B cell (primary cell): ENCODE measurements around the gene ZFPL1. TPM values are rescaled to one million over a fixed set of nuclear protein-coding genes. Genes with fewer than 3 reads are reported as not detected.

Experiments
- ATAC-seq: fragments of 200-7000 bp; cut with Tn5 transposase; one replicate; pipeline ENCODE4 v1.10.0; 2021; ENCODE audit warnings: low read depth, mild to moderate bottlenecking, moderate number of reproducible peaks, moderate library complexity
- CTCF ChIA-PET: fragments of 350-600 bp; sonication (Branson Sonifier 250); formaldehyde crosslinking; loops from one replicate; lab custom pipeline; 2021; ENCODE audit warnings: antibody characterized with exemption, inconsistent platforms; lab: Charles Lee
- POLR2A ChIA-PET: fragments of 350-600 bp; sonication (Branson Sonifier 250); formaldehyde crosslinking; loops from one replicate; lab custom pipeline; 2021; ENCODE audit warnings: antibody characterized with exemption; lab: Charles Lee
- DNase-seq: peaks from one replicate; pipeline ENCODE4 v3.0.0; 2013
- H2AFZ ChIP-seq: 2 replicates; pipeline ENCODE4 v1.6.1; 2012; ENCODE audit warnings: mild to moderate bottlenecking, low read depth, low read length; ENCODE audit not compliant: insufficient read depth, poor library complexity, severe bottlenecking
- H3K27ac ChIP-seq, 2 donors: 1 replicate in 1 of 2; 2 replicates in 1 of 2; pipeline ENCODE4 v1.5.1; 2012 to 2013; ENCODE audit warnings: low read length in 2 of 2, mild to moderate bottlenecking in 2 of 2, moderate library complexity in 1 of 2
- H3K27me3 ChIP-seq, 4 experiments: fragments of 200-600 bp in 1 of 4; sonication (generic) in 1 of 4; replicated peaks in 1 of 4; 1 replicate in 2 of 4; 2 replicates in 2 of 4; pipeline versions ENCODE4 v1.6.1 to v1.7.0; 2013 to 2016; ENCODE audit warnings: low read length in 3 of 4, mild to moderate bottlenecking in 2 of 4, mixed read lengths in 1 of 4, moderate library complexity in 1 of 4; ENCODE audit not compliant: insufficient read depth in 4 of 4, control insufficient read depth in 3 of 4; ENCODE audit errors: control extremely low read depth in 1 of 4
- H3K36me3 ChIP-seq, 2 experiments: replicated peaks in 1 of 2; 1 replicate in 1 of 2; 2 replicates in 1 of 2; pipeline versions ENCODE4 v1.6.1 to v1.7.1; 2013; ENCODE audit warnings: low read length in 1 of 2; ENCODE audit not compliant: insufficient read depth in 2 of 2, control insufficient read depth in 1 of 2; ENCODE audit errors: control extremely low read depth in 1 of 2, extremely low read depth in 1 of 2
- H3K4me1 ChIP-seq, 2 donors: fragments of 200-600 bp in 1 of 2; sonication (generic) in 1 of 2; 1 replicate in 1 of 2; 2 replicates in 1 of 2; pipeline versions ENCODE4 v1.5.1 to v1.6.1; 2013 to 2017; ENCODE audit warnings: low read length in 2 of 2; ENCODE audit not compliant: control insufficient read depth in 2 of 2, insufficient read depth in 2 of 2
- H3K4me2 ChIP-seq: replicated peaks from 2 replicates; pipeline ENCODE3; 2012; ENCODE audit warnings: mild to moderate bottlenecking, low read depth, low read length; ENCODE audit not compliant: poor library complexity, severe bottlenecking
- H3K4me3 ChIP-seq, 5 experiments: fragments of 200-600 bp in 1 of 5; sonication (generic) in 1 of 5; 1 replicate in 3 of 5; 2 replicates in 2 of 5; pipeline versions ENCODE4 v1.5.1 to v1.7.0; 2011 to 2016; ENCODE audit warnings: low read length in 4 of 5, mild to moderate bottlenecking in 4 of 5, low read depth in 2 of 5, control low read depth in 1 of 5, moderate library complexity in 1 of 5; ENCODE audit not compliant: insufficient read depth in 1 of 5; ENCODE audit errors: control extremely low read depth in 1 of 5, extremely low read depth in 1 of 5
- H3K79me2 ChIP-seq: fragments of 200-600 bp; sonication (generic); one replicate; pipeline ENCODE4 v1.6.0; 2016; ENCODE audit warnings: low read length; ENCODE audit not compliant: control insufficient read depth, insufficient read depth
- H3K9ac ChIP-seq: fragments of 200-600 bp; sonication (generic); 2 replicates; pipeline ENCODE4 v1.6.1; 2017; ENCODE audit warnings: mild to moderate bottlenecking, low read length, moderate library complexity
- H3K9me3 ChIP-seq, 3 donors: one replicate each; pipeline versions ENCODE4 v1.6.1 to v1.7.1; 2013; ENCODE audit warnings: low read length in 2 of 3; ENCODE audit not compliant: control insufficient read depth in 2 of 3, insufficient read depth in 1 of 3; ENCODE audit errors: control extremely low read depth in 1 of 3
- H4K20me1 ChIP-seq: 2 replicates; pipeline ENCODE4 v1.6.0; 2012; ENCODE audit warnings: mild to moderate bottlenecking, low read length; ENCODE audit not compliant: insufficient read depth, control insufficient read depth, poor library complexity, severe bottlenecking
- H3K27ac Mint-ChIP-seq: one replicate; pipeline ENCODE4 v1.8.0; 2021; ENCODE audit warnings: mixed read lengths
- H3K27me3 Mint-ChIP-seq: one replicate; pipeline ENCODE4 v1.8.0; 2021; ENCODE audit warnings: mixed read lengths
- H3K4me1 Mint-ChIP-seq: one replicate; pipeline ENCODE4 v1.8.0; 2021; ENCODE audit warnings: mixed read lengths
- H3K4me3 Mint-ChIP-seq: one replicate; pipeline ENCODE4 v1.8.0; 2021; ENCODE audit warnings: mixed read lengths
- H3K9me3 Mint-ChIP-seq: one replicate; pipeline ENCODE4 v1.8.0; 2022; ENCODE audit warnings: mixed read lengths; ENCODE audit not compliant: insufficient read depth
- CTCF ChIP-seq: fragments of 200-600 bp; IDR thresholded peaks from one replicate; pipeline ENCODE4 v1.8.0; 2022; ENCODE audit warnings: antibody characterized with exemption, mild to moderate bottlenecking
- EZH2 ChIP-seq: IDR thresholded peaks from 2 replicates; pipeline ENCODE4 v1.6.1; 2012; ENCODE audit warnings: borderline replicate concordance, low read depth, mild to moderate bottlenecking, moderate library complexity, low read length; ENCODE audit not compliant: insufficient read depth, poor library complexity, severe bottlenecking
- WGBS: methylation state at CpG from one replicate; pipeline ENCODE4 v1.1.5; 2013; ENCODE audit warnings: missing lambda C conversion rate; ENCODE audit not compliant: insufficient coverage; 5-methylcytosine and 5-hydroxymethylcytosine counted together
- intact Hi-C: fragments of 100-400 bp; cut with micrococcal nuclease; formaldehyde crosslinking; loops from one replicate; pipeline ENCODE4 v1.10.0; 2022
- polyA plus RNA-seq: library from polyadenylated mRNA; depleted of rRNA; stranded (reverse); fragments of >200 nt; gene quantifications from 2 replicates; pipeline ENCODE4 v1.2.3, GENCODE V29; 2012
- total RNA-seq, 2 donors: library from RNA; stranded (reverse); fragments of 120-200 nt in 1 of 2; gene quantifications; 1 replicate in 1 of 2; 2 replicates in 1 of 2; pipeline versions ENCODE4 v1.2.3 to v1.2.4, GENCODE V29; 2013 to 2022

ZFPL1 gene
- total and polyA plus RNA-seq, 2 donors (not counting 1 experiment from before 2014, with no cell fraction given) = 57.3 to 79.2 TPM

- Mint-ChIP-seq H3K4me3 (peak within 1 kb of the TSS; percentile 91), H3K27me3 (no peaks in the 10 kb centered on the region), H3K9me3 (no peaks in the 10 kb centered on the region), H3K4me1 (peaks cover 71% of the 10 kb centered on the region), H3K27ac (peak within 1 kb of the TSS; percentile 91)
- ChIA-PET POLR2A (interaction anchor here (0.6 to 7.3 kb wide), 13 partner anchors 9 to 885 kb away, joined by 3 to 160 read pairs (median 4); partner anchors contain the start of genes ARL2, CAPN1, MUS81 and POLA2), CTCF (interaction anchor here (0.7 to 5.0 kb wide), 14 partner anchors 8 to 429 kb away, joined by 3 to 47 read pairs (median 12); partner anchors contain the start of genes ARL2, CAPN1, CDC42BPG and SPDYC)
- Histone ChIP-seq H3K4me2 (peak within 1 kb of the TSS; percentile 96), H3K9ac (peak within 1 kb of the TSS; percentile 84), H3K27ac (peak within 1 kb of the TSS; percentile 69 to 96), H2AFZ (peak within 1 kb of the TSS; percentile 58), H3K79me2 (peaks cover 78% of the 10 kb centered on the region), H3K36me3 (peaks cover 0 to 42% of the 10 kb centered on the region in 2 experiments), H3K4me1 (peaks cover 38 to 60% of the 10 kb centered on the region in 2 donors), H3K9me3 (no peaks in the 10 kb centered on the region), H3K4me3 (peak within 1 kb of the TSS; percentile 0 to 80 (median 80)), H4K20me1 (peaks cover 31% of the 10 kb centered on the region), H3K27me3 (no peaks in the 10 kb centered on the region)
- WGBS = under 1% methylated on average over 89 of the region's 89 CpGs
- peak; percentile 100 for DNase-seq
- ATAC-seq = peak; percentile 74
- TF ChIP-seq CTCF = peak; percentile 92
- TF ChIP-seq EZH2 = no peak
- intact Hi-C loops = loop anchor here (1.0 to 10.0 kb wide), 9 partner anchors 15 to 497 kb away; partner anchors contain the start of genes ATG2A, CDCA5, MAP3K11 and PCNX3
Measured at GRCh38 chr11:65117206-65118096, 33.4 kb downstream of the ZFPL1 start, which contains the start of gene ZNHIT2. Gene ZNHIT2 (minus strand): TSS chr11:65117701. CDS start chr11:65117653, 48 bp downstream.
